A673 (cell line): ENCODE results near the gene ATP7B. TPM values are rescaled to one million over a fixed set of nuclear protein-coding genes. Genes with fewer than 3 reads are reported as not detected.

Experiments
- BruUV-seq: library from RNA; stranded (reverse); fragments of 400-500 nt; replicated peaks from 2 replicates; lab custom pipeline; 2021; lab: Mats Ljungman, UMichigan
- CTCF ChIA-PET: fragments of 300-600 bp; sonication (Branson Sonifier 250); formaldehyde crosslinking; loops from one replicate; lab custom pipeline; 2022; ENCODE audit warnings: antibody characterized with exemption; lab: Charles Lee
- POLR2A ChIA-PET: fragments of 300-600 bp; sonication (Branson Sonifier 250); formaldehyde crosslinking; loops from one replicate; lab custom pipeline; 2022; ENCODE audit warnings: antibody characterized with exemption; ENCODE audit not compliant: low non-redundant PET; lab: Charles Lee
- DNase-seq: peaks from one replicate; pipeline ENCODE4 v3.0.0-alpha.2; 2015; ENCODE audit warnings: low spot score
- H3K27ac ChIP-seq: fragments of 200-600 bp; sonication (generic); 2 replicates; pipeline ENCODE4 v1.5.1; 2016; ENCODE audit warnings: mixed run types, low read depth, mild to moderate bottlenecking, mixed read lengths, antibody characterized with exemption, low read length; ENCODE audit not compliant: poor library complexity, severe bottlenecking
- H3K27me3 ChIP-seq: fragments of 200-600 bp; sonication (generic); replicated peaks from 2 replicates; pipeline ENCODE4 v1.6.1; 2017; ENCODE audit warnings: mixed run types, low read depth, mild to moderate bottlenecking, mixed read lengths, antibody characterized with exemption, low read length; ENCODE audit not compliant: insufficient read depth, poor library complexity
- H3K36me3 ChIP-seq: fragments of 200-600 bp; sonication (generic); 2 replicates; pipeline ENCODE4 v1.6.1; 2016; ENCODE audit warnings: mixed run types, mild to moderate bottlenecking, mixed read lengths, antibody characterized with exemption, low read length; ENCODE audit not compliant: insufficient read depth, poor library complexity, severe bottlenecking
- H3K4me1 ChIP-seq: fragments of 200-600 bp; sonication (generic); 2 replicates; pipeline ENCODE4 v1.6.1; 2017; ENCODE audit warnings: mixed run types, mild to moderate bottlenecking, mixed read lengths, antibody characterized with exemption, low read length; ENCODE audit not compliant: insufficient read depth, poor library complexity, severe bottlenecking
- H3K4me3 ChIP-seq: fragments of 200-600 bp; sonication (generic); 2 replicates; pipeline ENCODE4 v1.5.1; 2016; ENCODE audit warnings: low read depth, mixed run types, mild to moderate bottlenecking, mixed read lengths, low read length; ENCODE audit not compliant: poor library complexity, severe bottlenecking
- H3K9me3 ChIP-seq: fragments of 200-600 bp; sonication (generic); 2 replicates; pipeline ENCODE4 v1.6.1; 2016; ENCODE audit warnings: mixed run types, low read depth, mild to moderate bottlenecking, mixed read lengths, antibody characterized with exemption, low read length; ENCODE audit not compliant: poor library complexity, severe bottlenecking
- CTCF ChIP-seq: fragments of 300-800, 200-600 bp; sonication (generic); conservative IDR thresholded peaks from 2 replicates; pipeline ENCODE4 v1.5.1; 2017; ENCODE audit warnings: low read depth, mild to moderate bottlenecking, antibody characterized with exemption, low read length, moderate library complexity, mixed read lengths
- EZH2 ChIP-seq: fragments of 200-600 bp; sonication (generic); IDR thresholded peaks from 2 replicates; pipeline ENCODE4 v1.6.1; 2017; ENCODE audit warnings: borderline replicate concordance, low read depth, mild to moderate bottlenecking, mixed read lengths, antibody characterized with exemption, low read length; ENCODE audit not compliant: poor library complexity, severe bottlenecking
- intact Hi-C: fragments of 100-400 bp; cut with micrococcal nuclease; formaldehyde crosslinking; loops from one replicate; pipeline ENCODE4 v1.10.0; 2022; ENCODE audit not compliant: unreplicated experiment
- total RNA-seq: library from RNA; stranded (reverse); gene quantifications from 2 replicates; pipeline ENCODE4 v1.2.3, GENCODE V29; 2021

The ATP7B gene
- total RNA-seq, 1 experiment from 2014 or later: 2.9 TPM

GRCh38 chr13:51974482-51974881 lies 36.8 kb downstream of the ATP7B start:
- intact Hi-C loops: no loop called here
- Histone ChIP-seq H3K36me3 (no peaks in the 10 kb centered on the region), H3K27ac (no peak overlapping the region), H3K27me3 (no peaks in the 10 kb centered on the region), H3K4me1 (no peaks in the 10 kb centered on the region), H3K4me3 (no peak overlapping the region), H3K9me3 (no peaks in the 10 kb centered on the region)
- ChIA-PET CTCF (no interaction called here), POLR2A (no interaction called here)
- no peak for DNase-seq
- TF ChIP-seq CTCF (no peak), EZH2 (no peak)
- no TSS peak for BruUV-seq

GRCh38 chr13:51971520-51972426 lies 39.5 kb downstream of the ATP7B start:
- H3K4me3 ChIP-seq: no peak overlapping the region
- H3K27ac ChIP-seq: no peak overlapping the region
- no peaks in the 10 kb centered on the region for H3K27me3 ChIP-seq
- TF ChIP-seq EZH2: no peak
- TF ChIP-seq CTCF: no peak
- no peaks in the 10 kb centered on the region for H3K36me3 ChIP-seq
- ChIA-PET POLR2A (no interaction called here), CTCF (no interaction called here)
- intact Hi-C loops: no loop called here
- no peak for DNase-seq
- H3K4me1 ChIP-seq: no peaks in the 10 kb centered on the region
- H3K9me3 ChIP-seq: no peaks in the 10 kb centered on the region
- no TSS peak for BruUV-seq

- Histone ChIP-seq H3K27me3 (no peaks in the 10 kb centered on the region), H3K4me3 (no peak overlapping the region), H3K36me3 (no peaks in the 10 kb centered on the region), H3K4me1 (no peaks in the 10 kb centered on the region), H3K9me3 (no peaks in the 10 kb centered on the region), H3K27ac (no peak overlapping the region)
- BruUV-seq: no TSS peak
- TF ChIP-seq EZH2 (no peak), CTCF (no peak)
- ChIA-PET POLR2A (no interaction called here), CTCF (no interaction called here)
- intact Hi-C loops: no loop called here
- no peak for DNase-seq
Measured at GRCh38 chr13:51970349-51970748, 40.9 kb downstream of the ATP7B start.
